ENCODE results near the gene PDZD2.

DNA sequence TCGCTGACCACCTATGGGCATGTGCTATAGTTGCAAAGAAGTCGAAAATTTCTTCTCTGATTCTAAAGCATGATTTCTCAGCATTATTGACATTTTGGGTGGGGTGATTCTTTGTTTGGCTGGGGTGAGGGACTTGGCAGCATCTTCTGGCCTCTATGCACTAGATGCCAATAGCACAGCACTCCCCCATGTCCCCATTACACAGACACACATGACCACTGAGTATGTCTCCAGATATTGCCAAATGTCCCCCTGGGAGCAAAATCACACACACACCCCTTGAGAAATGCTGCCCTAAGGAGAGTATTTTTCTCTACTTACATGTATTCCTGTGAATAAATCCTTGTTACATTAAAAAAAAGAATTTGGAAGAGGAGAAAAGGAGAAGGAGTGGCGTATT is 89.1 kb downstream of the PDZD2 start:
- TF ChIP-seq CTCF (IDR thresholded peaks at IDR 0.05; ENCODE audit: poor library complexity, severe bottlenecking) (no peak), EZH2 (IDR thresholded peaks at IDR 0.05; ENCODE audit: borderline replicate concordance, insufficient read depth, low read length, poor library complexity, severe bottlenecking) (no peak), POLR2AphosphoS5 (IDR thresholded peaks at IDR 0.05) (no peak), EP300 (conservative IDR thresholded peaks at IDR 0.05; ENCODE audit: poor library complexity, severe bottlenecking) (no peak), SMC3 (conservative IDR thresholded peaks at IDR 0.05; ENCODE audit: poor library complexity) (no peak), TAF1 (IDR thresholded peaks at IDR 0.05; ENCODE audit: low read depth) (no peak), MXI1 (conservative IDR thresholded peaks at IDR 0.05; ENCODE audit: poor library complexity, severe bottlenecking) (no peak)
- TF ChIP-seq, protein P1, sequence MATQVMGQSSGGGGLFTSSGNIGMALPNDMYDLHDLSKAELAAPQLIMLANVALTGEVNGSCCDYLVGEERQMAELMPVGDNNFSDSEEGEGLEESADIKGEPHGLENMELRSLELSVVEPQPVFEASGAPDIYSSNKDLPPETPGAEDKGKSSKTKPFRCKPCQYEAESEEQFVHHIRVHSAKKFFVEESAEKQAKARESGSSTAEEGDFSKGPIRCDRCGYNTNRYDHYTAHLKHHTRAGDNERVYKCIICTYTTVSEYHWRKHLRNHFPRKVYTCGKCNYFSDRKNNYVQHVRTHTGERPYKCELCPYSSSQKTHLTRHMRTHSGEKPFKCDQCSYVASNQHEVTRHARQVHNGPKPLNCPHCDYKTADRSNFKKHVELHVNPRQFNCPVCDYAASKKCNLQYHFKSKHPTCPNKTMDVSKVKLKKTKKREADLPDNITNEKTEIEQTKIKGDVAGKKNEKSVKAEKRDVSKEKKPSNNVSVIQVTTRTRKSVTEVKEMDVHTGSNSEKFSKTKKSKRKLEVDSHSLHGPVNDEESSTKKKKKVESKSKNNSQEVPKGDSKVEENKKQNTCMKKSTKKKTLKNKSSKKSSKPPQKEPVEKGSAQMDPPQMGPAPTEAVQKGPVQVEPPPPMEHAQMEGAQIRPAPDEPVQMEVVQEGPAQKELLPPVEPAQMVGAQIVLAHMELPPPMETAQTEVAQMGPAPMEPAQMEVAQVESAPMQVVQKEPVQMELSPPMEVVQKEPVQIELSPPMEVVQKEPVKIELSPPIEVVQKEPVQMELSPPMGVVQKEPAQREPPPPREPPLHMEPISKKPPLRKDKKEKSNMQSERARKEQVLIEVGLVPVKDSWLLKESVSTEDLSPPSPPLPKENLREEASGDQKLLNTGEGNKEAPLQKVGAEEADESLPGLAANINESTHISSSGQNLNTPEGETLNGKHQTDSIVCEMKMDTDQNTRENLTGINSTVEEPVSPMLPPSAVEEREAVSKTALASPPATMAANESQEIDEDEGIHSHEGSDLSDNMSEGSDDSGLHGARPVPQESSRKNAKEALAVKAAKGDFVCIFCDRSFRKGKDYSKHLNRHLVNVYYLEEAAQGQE (IDR thresholded peaks at IDR 0.05; ENCODE audit: borderline replicate concordance): no peak
